ENCODE data around the gene KLF6. TPM values are rescaled to one million over a fixed set of nuclear protein-coding genes. Genes with fewer than 3 reads are reported as not detected.
A peak's percentile ranks its signal among the peaks of the same experiment; 100 is the strongest.

Gene KLF6
- total RNA-seq, 2 experiments from 2014 or later, result 144 to 151 TPM

GRCh38 chr10:3786295-3787015 lies 1.4 kb upstream of the KLF6 start:
- peaks cover 39% of the 10 kb centered on the region for H3K36me3 Mint-ChIP-seq
- intact Hi-C loops (cut with micrococcal nuclease), result no loop called here
- H3K27me3 Mint-ChIP-seq, result peaks cover 2% of the 10 kb centered on the region
- peak; percentile 70 for DNase-seq
- H3K27ac Mint-ChIP-seq, result peak overlapping the region; percentile 98
- peaks cover 11% of the 10 kb centered on the region for H3K9me3 Mint-ChIP-seq
- POLR2A ChIA-PET, result interaction anchor here (1.4 to 7.2 kb wide), 15 partner anchors 8 to 866 kb away, joined by 3 to 405 read pairs (median 45); no protein-coding TSS in a partner anchor
- CTCF ChIA-PET, result no interaction called here
- H3K4me1 Mint-ChIP-seq (ENCODE audit: low read depth), result peaks cover 19% of the 10 kb centered on the region
- peak overlapping the region; percentile 96 for H3K4me3 Mint-ChIP-seq

- Mint-ChIP-seq H3K9me3 (peaks cover 11% of the 10 kb centered on the region), H3K27me3 (peaks cover 2% of the 10 kb centered on the region), H3K4me1 (ENCODE audit: low read depth) (peaks cover 22% of the 10 kb centered on the region), H3K4me3 (peak overlapping the region; percentile 96), H3K27ac (peak overlapping the region; percentile 98), H3K36me3 (peaks cover 45% of the 10 kb centered on the region)
- intact Hi-C loops (cut with micrococcal nuclease), result loop anchor here (1.0 kb wide), 4 partner anchors 18 to 87 kb away; no protein-coding TSS in a partner anchor
- CTCF ChIA-PET, result interaction anchor here (1.0 to 1.6 kb wide), 3 partner anchors 25 to 79 kb away, joined by 3 to 4 read pairs (median 3); no protein-coding TSS in a partner anchor
- POLR2A ChIA-PET, result interaction anchor here (0.5 to 7.2 kb wide), 33 partner anchors 8 to 866 kb away, joined by 3 to 405 read pairs (median 9); partner anchors contain the start of gene PITRM1
- peak; percentile 52 for DNase-seq
Measured at GRCh38 chr10:3785851-3786271, 852 bp upstream of the KLF6 start.

GRCh38 chr10:3785251-3785850 lies 342 bp upstream of the KLF6 start:
- POLR2A ChIA-PET, result interaction anchor here (0.5 to 7.2 kb wide), 45 partner anchors 9 to 867 kb away, joined by 3 to 405 read pairs (median 6); partner anchors contain the start of gene PITRM1
- Mint-ChIP-seq H3K9me3 (peaks cover 11% of the 10 kb centered on the region), H3K27me3 (peaks cover 2% of the 10 kb centered on the region), H3K36me3 (peaks cover 50% of the 10 kb centered on the region), H3K4me3 (peak overlapping the region; percentile 96), H3K4me1 (ENCODE audit: low read depth) (peaks cover 27% of the 10 kb centered on the region), H3K27ac (peak overlapping the region; percentile 98)
- DNase-seq, result peak; percentile 100
- CTCF ChIA-PET, result interaction anchor here (1.0 to 1.6 kb wide), 4 partner anchors 22 to 80 kb away, joined by 3 to 4 read pairs (median 3); no protein-coding TSS in a partner anchor
- intact Hi-C loops (cut with micrococcal nuclease), result loop anchor here (1.0 kb wide), 4 partner anchors 19 to 88 kb away; no protein-coding TSS in a partner anchor

GRCh38 chr10:3783682-3784432 lies 1.2 kb downstream of the KLF6 start:
- Mint-ChIP-seq H3K9me3 (peaks cover 2% of the 10 kb centered on the region), H3K4me1 (ENCODE audit: low read depth) (peaks cover 41% of the 10 kb centered on the region), H3K36me3 (peaks cover 61% of the 10 kb centered on the region), H3K4me3 (peak overlapping the region; percentile 96), H3K27ac (peak overlapping the region; percentile 98), H3K27me3 (peaks cover 2% of the 10 kb centered on the region)
- peak; percentile 46 for DNase-seq
- intact Hi-C loops (cut with micrococcal nuclease), result loop anchor here (1.0 to 5.0 kb wide), 6 partner anchors 44 to 867 kb away; no protein-coding TSS in a partner anchor
- CTCF ChIA-PET, result interaction anchor here (0.7 to 1.6 kb wide), 4 partner anchors 27 to 162 kb away, joined by 3 to 8 read pairs (median 4); no protein-coding TSS in a partner anchor
- POLR2A ChIA-PET, result interaction anchor here (0.9 to 7.2 kb wide), 32 partner anchors 8 to 868 kb away, joined by 3 to 405 read pairs (median 12); no protein-coding TSS in a partner anchor

- H3K27me3 Mint-ChIP-seq, result peaks cover 2% of the 10 kb centered on the region
- H3K4me3 Mint-ChIP-seq, result peak overlapping the region; percentile 96
- ChIA-PET POLR2A (interaction anchor here (0.5 to 7.2 kb wide), 24 partner anchors 8 to 586 kb away, joined by 3 to 405 read pairs (median 23); no protein-coding TSS in a partner anchor), CTCF (interaction anchor here (0.7 to 1.6 kb wide), 3 partner anchors 27 to 160 kb away, joined by 3 to 8 read pairs (median 4); no protein-coding TSS in a partner anchor)
- intact Hi-C loops (cut with micrococcal nuclease), result loop anchor here (1.0 to 5.0 kb wide), 6 partner anchors 45 to 868 kb away; no protein-coding TSS in a partner anchor
- peak overlapping the region; percentile 98 for H3K27ac Mint-ChIP-seq
- no peaks in the 10 kb centered on the region for H3K9me3 Mint-ChIP-seq
- peaks cover 46% of the 10 kb centered on the region for H3K4me1 Mint-ChIP-seq (ENCODE audit: low read depth)
- DNase-seq, result peak; percentile 85
- H3K36me3 Mint-ChIP-seq, result peaks cover 67% of the 10 kb centered on the region
Measured at GRCh38 chr10:3783316-3783681, 1.7 kb downstream of the KLF6 start.

- ChIA-PET CTCF (interaction anchor here (0.7 to 1.6 kb wide), 9 partner anchors 25 to 870 kb away, joined by 3 to 10 read pairs (median 4); no protein-coding TSS in a partner anchor), POLR2A (interaction anchor here (0.5 to 7.2 kb wide), 25 partner anchors 7 to 585 kb away, joined by 3 to 405 read pairs (median 19); no protein-coding TSS in a partner anchor)
- H3K27ac Mint-ChIP-seq, result peak overlapping the region; percentile 98
- intact Hi-C loops (cut with micrococcal nuclease), result loop anchor here (1.0 to 5.0 kb wide), 7 partner anchors 46 to 869 kb away; no protein-coding TSS in a partner anchor
- H3K9me3 Mint-ChIP-seq, result no peaks in the 10 kb centered on the region
- peak; percentile 64 for DNase-seq
- peaks cover 2% of the 10 kb centered on the region for H3K27me3 Mint-ChIP-seq
- peaks cover 73% of the 10 kb centered on the region for H3K36me3 Mint-ChIP-seq
- peaks cover 52% of the 10 kb centered on the region for H3K4me1 Mint-ChIP-seq (ENCODE audit: low read depth)
- peak overlapping the region; percentile 96 for H3K4me3 Mint-ChIP-seq
Measured at GRCh38 chr10:3782451-3783315, 2.3 kb downstream of the KLF6 start.

- ChIA-PET POLR2A (interaction anchor here (0.5 to 7.2 kb wide), 16 partner anchors 12 to 277 kb away, joined by 3 to 405 read pairs (median 30); no protein-coding TSS in a partner anchor), CTCF (interaction anchor here (0.6 to 1.3 kb wide), 13 partner anchors 19 to 870 kb away, joined by 3 to 10 read pairs (median 4); no protein-coding TSS in a partner anchor)
- Mint-ChIP-seq H3K9me3 (no peaks in the 10 kb centered on the region), H3K4me1 (ENCODE audit: low read depth) (peaks cover 56% of the 10 kb centered on the region), H3K27me3 (peaks cover 2% of the 10 kb centered on the region), H3K36me3 (peaks cover 75% of the 10 kb centered on the region), H3K4me3 (peak overlapping the region; percentile 96), H3K27ac (peak overlapping the region; percentile 98)
- peak; percentile 55 for DNase-seq
- intact Hi-C loops (cut with micrococcal nuclease), result loop anchor here (1.0 to 5.0 kb wide), 4 partner anchors 55 to 543 kb away; no protein-coding TSS in a partner anchor
Measured at GRCh38 chr10:3782146-3782450, 2.9 kb downstream of the KLF6 start.

GRCh38 chr10:3781468-3782145 lies 3.4 kb downstream of the KLF6 start:
- DNase-seq, result peak; percentile 78

GRCh38 chr10:3780771-3781467 lies 4.1 kb downstream of the KLF6 start:
- H3K9me3 Mint-ChIP-seq, result no peaks in the 10 kb centered on the region
- H3K4me1 Mint-ChIP-seq (ENCODE audit: low read depth), result peaks cover 54% of the 10 kb centered on the region
- peak overlapping the region; percentile 98 for H3K27ac Mint-ChIP-seq
- ChIA-PET POLR2A (interaction anchor here (1.4 to 7.2 kb wide), 11 partner anchors 18 to 158 kb away, joined by 6 to 405 read pairs (median 87); no protein-coding TSS in a partner anchor), CTCF (interaction anchor here (1.0 to 1.3 kb wide), 4 partner anchors 23 to 541 kb away, joined by 3 to 10 read pairs (median 4); no protein-coding TSS in a partner anchor)
- intact Hi-C loops (cut with micrococcal nuclease), result loop anchor here (1.0 to 5.0 kb wide), 3 partner anchors 158 to 219 kb away; no protein-coding TSS in a partner anchor
- DNase-seq, result no peak
- peak overlapping the region; percentile 96 for H3K4me3 Mint-ChIP-seq
- peaks cover 84% of the 10 kb centered on the region for H3K36me3 Mint-ChIP-seq
- H3K27me3 Mint-ChIP-seq, result peaks cover 2% of the 10 kb centered on the region

More at GRCh38 chr10:3781468-3782145, 3.4 kb downstream of the KLF6 start:
- Mint-ChIP-seq H3K27ac (peak overlapping the region; percentile 98), H3K36me3 (peaks cover 79% of the 10 kb centered on the region), H3K9me3 (no peaks in the 10 kb centered on the region), H3K27me3 (peaks cover 2% of the 10 kb centered on the region), H3K4me1 (ENCODE audit: low read depth) (peaks cover 56% of the 10 kb centered on the region), H3K4me3 (peak overlapping the region; percentile 96)
- ChIA-PET CTCF (interaction anchor here (0.6 to 1.3 kb wide), 13 partner anchors 19 to 871 kb away, joined by 3 to 10 read pairs (median 4); no protein-coding TSS in a partner anchor), POLR2A (interaction anchor here (0.5 to 7.2 kb wide), 16 partner anchors 11 to 277 kb away, joined by 3 to 405 read pairs (median 30); no protein-coding TSS in a partner anchor)
- intact Hi-C loops (cut with micrococcal nuclease), result loop anchor here (1.0 to 5.0 kb wide), 5 partner anchors 55 to 542 kb away; no protein-coding TSS in a partner anchor
